ENCODE measurements around the gene GPR50.

GPR50 gene

GRCh38 chrX:151176231-151176750 lies at the start of gene GPR50:
GPR50 (plus strand) TSS chrX:151176584; CDS start chrX:151176722, 138 bp downstream.
- Histone ChIP-seq H3K4me3 (no peak within 1 kb of the TSS), H3K9ac (no peak within 1 kb of the TSS), H3K27me3 (peaks cover 64% of the 10 kb centered on the region), H3K27ac (no peak within 1 kb of the TSS), H3K9me3 (peaks cover 40% of the 10 kb centered on the region), H4K20me1 (no peaks in the 10 kb centered on the region), H3K4me1 (no peaks in the 10 kb centered on the region), H3K4me2 (no peak within 1 kb of the TSS), H3K36me3 (no peaks in the 10 kb centered on the region)
- TF ChIP-seq Cebpa-rat (IDR thresholded peaks at IDR 0.05) = no peak

GRCh38 chrX:151132531-151132930 lies 43.9 kb upstream of the GPR50 start:
- Histone ChIP-seq H3K36me3 (no peaks in the 10 kb centered on the region), H3K4me2 (no peak overlapping the region), H3K4me3 (no peak overlapping the region), H3K9me3 (peaks cover 12% of the 10 kb centered on the region), H3K4me1 (no peaks in the 10 kb centered on the region), H3K27ac (no peak overlapping the region), H4K20me1 (no peaks in the 10 kb centered on the region), H3K9ac (no peak overlapping the region), H3K27me3 (0 out of 2 replicates have a peak, but pooled peaks cover under 1% of the 10 kb centered on the region)
- no peak for TF ChIP-seq Cebpa-rat (IDR thresholded peaks at IDR 0.05)

DNA sequence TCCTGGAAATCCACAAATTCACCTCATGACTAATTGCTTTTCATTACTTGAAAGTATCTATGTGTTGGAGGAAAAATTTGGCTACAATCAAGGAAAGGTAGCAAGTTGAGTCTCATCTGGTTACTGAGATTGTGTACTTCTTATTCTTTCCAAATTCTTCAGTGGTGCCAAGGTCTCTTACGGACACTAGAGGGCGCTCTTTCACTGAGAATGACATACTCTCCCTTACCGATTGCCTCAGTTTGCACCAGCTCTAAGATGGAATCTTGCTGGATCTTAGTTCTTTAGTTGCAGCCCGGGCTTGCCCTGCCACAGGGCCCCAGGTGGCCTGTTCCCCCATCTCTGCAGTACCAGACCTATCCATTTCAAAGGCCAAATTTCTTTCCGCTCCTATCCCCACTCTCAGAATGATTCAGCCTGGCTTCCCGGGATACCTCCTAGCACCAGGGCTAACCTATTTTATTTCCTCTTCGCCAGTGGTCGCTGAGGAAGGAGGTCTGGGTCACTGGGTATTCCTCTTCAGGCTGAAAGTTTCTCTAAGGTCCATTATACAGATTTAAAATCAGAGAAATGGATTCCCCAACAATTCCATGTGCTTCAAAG lies 24.6 kb upstream of the GPR50 start:
- H3K4me2 ChIP-seq = no peak overlapping the region
- H3K27ac ChIP-seq = no peak overlapping the region
- no peak overlapping the region for H3K9ac ChIP-seq
- no peaks in the 10 kb centered on the region; the same call in 1 of the 2 replicates for H4K20me1 ChIP-seq
- no peak for TF ChIP-seq Cebpa-rat (IDR thresholded peaks at IDR 0.05)
- H3K4me1 ChIP-seq = no peaks in the 10 kb centered on the region
- no peaks in the 10 kb centered on the region for H3K36me3 ChIP-seq
- H3K27me3 ChIP-seq = peaks cover 74% of the 10 kb centered on the region
- no peaks in the 10 kb centered on the region for H3K9me3 ChIP-seq
- H3K4me3 ChIP-seq = no peak overlapping the region

- Histone ChIP-seq H3K36me3 (no peaks in the 10 kb centered on the region), H3K4me1 (no peaks in the 10 kb centered on the region), H4K20me1 (no peaks in the 10 kb centered on the region; the same call in 1 of the 2 replicates), H3K4me2 (no peak overlapping the region), H3K9ac (no peak overlapping the region), H3K27me3 (peaks cover 61% of the 10 kb centered on the region), H3K4me3 (no peak overlapping the region), H3K9me3 (no peaks in the 10 kb centered on the region), H3K27ac (no peak overlapping the region)
- TF ChIP-seq Cebpa-rat (IDR thresholded peaks at IDR 0.05) = no peak
These were observed 23.3 kb upstream of the GPR50 start for GRCh38 chrX:151153086-151153485.

DNA sequence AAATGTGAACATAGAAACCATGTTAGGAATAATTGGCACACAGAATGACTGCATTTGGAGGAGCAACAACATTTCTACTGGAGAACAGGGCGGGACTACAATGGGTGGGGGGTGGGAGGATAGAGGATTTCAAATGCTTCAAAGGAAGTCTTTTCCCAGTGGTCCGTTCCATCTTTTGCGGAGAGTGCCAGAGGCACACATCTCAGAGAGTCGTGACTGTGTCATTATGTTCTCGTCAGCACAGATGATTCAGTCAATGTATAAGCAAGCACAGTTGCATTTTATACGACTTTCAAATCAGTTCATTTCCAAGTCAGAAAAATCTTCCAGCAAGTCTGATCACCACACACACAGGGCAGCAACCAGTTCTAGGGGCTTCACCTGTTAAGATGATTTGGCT lies 22.7 kb upstream of the GPR50 start:
- Histone ChIP-seq H3K9me3 (no peaks in the 10 kb centered on the region), H3K4me1 (no peaks in the 10 kb centered on the region), H3K9ac (no peak overlapping the region), H4K20me1 (no peaks in the 10 kb centered on the region; the same call in 1 of the 2 replicates), H3K27ac (no peak overlapping the region), H3K4me3 (no peak overlapping the region), H3K27me3 (peaks cover 57% of the 10 kb centered on the region), H3K4me2 (no peak overlapping the region), H3K36me3 (no peaks in the 10 kb centered on the region)
- no peak for TF ChIP-seq Cebpa-rat (IDR thresholded peaks at IDR 0.05)

- no peak overlapping the region for H3K27ac ChIP-seq
- no peak overlapping the region for H3K4me3 ChIP-seq
- TF ChIP-seq Cebpa-rat (IDR thresholded peaks at IDR 0.05) = no peak
- H3K4me2 ChIP-seq = no peak overlapping the region
- no peaks in the 10 kb centered on the region; the same call in 1 of the 2 replicates for H4K20me1 ChIP-seq
- no peaks in the 10 kb centered on the region for H3K4me1 ChIP-seq
- H3K27me3 ChIP-seq = peaks cover 54% of the 10 kb centered on the region
- H3K9ac ChIP-seq = no peak overlapping the region
- H3K9me3 ChIP-seq = no peaks in the 10 kb centered on the region
- no peaks in the 10 kb centered on the region for H3K36me3 ChIP-seq
These were observed 21.1 kb upstream of the GPR50 start for GRCh38 chrX:151155234-151155633.

- no peak for TF ChIP-seq Cebpa-rat (IDR thresholded peaks at IDR 0.05)
- no peak overlapping the region for H3K27ac ChIP-seq
These were observed 14.7 kb upstream of the GPR50 start for GRCh38 chrX:151161690-151162089.

GRCh38 chrX:151167791-151168345 lies 8.5 kb upstream of the GPR50 start:
- H3K36me3 ChIP-seq = no peaks in the 10 kb centered on the region
- no peak overlapping the region for H3K4me2 ChIP-seq
- no peak overlapping the region for H3K27ac ChIP-seq
- no peaks in the 10 kb centered on the region for H4K20me1 ChIP-seq
- H3K9me3 ChIP-seq = no peaks in the 10 kb centered on the region
- no peak overlapping the region for H3K4me3 ChIP-seq
- H3K9ac ChIP-seq = no peak overlapping the region
- TF ChIP-seq Cebpa-rat (IDR thresholded peaks at IDR 0.05) = no peak
- peaks cover 67% of the 10 kb centered on the region for H3K27me3 ChIP-seq
- H3K4me1 ChIP-seq = no peaks in the 10 kb centered on the region

More at GRCh38 chrX:151161690-151162089, 14.7 kb upstream of the GPR50 start:
- Histone ChIP-seq H4K20me1 (no peaks in the 10 kb centered on the region), H3K27me3 (peaks cover 52% of the 10 kb centered on the region), H3K9me3 (no peaks in the 10 kb centered on the region), H3K36me3 (no peaks in the 10 kb centered on the region), H3K4me3 (no peak overlapping the region), H3K4me2 (no peak overlapping the region), H3K9ac (no peak overlapping the region), H3K4me1 (no peaks in the 10 kb centered on the region)

- H3K9me3 ChIP-seq = 0 out of 2 replicates have a peak, but pooled peaks cover 7% of the 10 kb centered on the region
- no peak for TF ChIP-seq Cebpa-rat (IDR thresholded peaks at IDR 0.05)
- H3K27ac ChIP-seq = no peak overlapping the region
- H4K20me1 ChIP-seq = no peaks in the 10 kb centered on the region
- no peaks in the 10 kb centered on the region for H3K36me3 ChIP-seq
- no peak overlapping the region for H3K4me3 ChIP-seq
- H3K4me1 ChIP-seq = no peaks in the 10 kb centered on the region
- peaks cover 57% of the 10 kb centered on the region for H3K27me3 ChIP-seq
- H3K9ac ChIP-seq = no peak overlapping the region
- no peak overlapping the region for H3K4me2 ChIP-seq
These were observed 6.6 kb upstream of the GPR50 start for GRCh38 chrX:151169783-151170182.

GRCh38 chrX:151174581-151175282 lies 1.7 kb upstream of the GPR50 start:
- no peaks in the 10 kb centered on the region for H4K20me1 ChIP-seq
- no peak overlapping the region for H3K27ac ChIP-seq
- H3K9me3 ChIP-seq = peaks cover 40% of the 10 kb centered on the region
- H3K4me2 ChIP-seq = no peak overlapping the region
- TF ChIP-seq Cebpa-rat (IDR thresholded peaks at IDR 0.05) = no peak
- no peak overlapping the region for H3K9ac ChIP-seq
- H3K36me3 ChIP-seq = no peaks in the 10 kb centered on the region
- H3K4me1 ChIP-seq = no peaks in the 10 kb centered on the region
- no peak overlapping the region for H3K4me3 ChIP-seq
- H3K27me3 ChIP-seq = peaks cover 58% of the 10 kb centered on the region
